GM19240 (cell line): ENCODE measurements around the gene TMEM185B.
"Not testable (repeated sequence)": the region's sequence is repeated elsewhere in the genome, so short reads cannot be mapped to it uniquely, and the experiment has no call there.

Experiments
- DNase-seq: peaks from one replicate; pipeline ENCODE4 v3.0.0; 2011; ENCODE audit warnings: low spot score; ENCODE audit not compliant: insufficient read length

The TMEM185B gene

GRCh38 chr2:120223034-120223912 lies at the start of gene TMEM185B:
TSS of gene TMEM185B (minus strand) at chr2:120223400. CDS start at chr2:120222976, 424 bp downstream.
- DNase-seq = peak; percentile 86

- DNase-seq = no peak
Measured at GRCh38 chr2:120271711-120272379, 48.6 kb upstream of the TMEM185B start.

GRCh38 chr2:120269816-120270215 lies 46.6 kb upstream of the TMEM185B start:
- DNase-seq = no peak

- DNase-seq = no peak
Measured at GRCh38 chr2:120269076-120269744, 46.0 kb upstream of the TMEM185B start.

DNA sequence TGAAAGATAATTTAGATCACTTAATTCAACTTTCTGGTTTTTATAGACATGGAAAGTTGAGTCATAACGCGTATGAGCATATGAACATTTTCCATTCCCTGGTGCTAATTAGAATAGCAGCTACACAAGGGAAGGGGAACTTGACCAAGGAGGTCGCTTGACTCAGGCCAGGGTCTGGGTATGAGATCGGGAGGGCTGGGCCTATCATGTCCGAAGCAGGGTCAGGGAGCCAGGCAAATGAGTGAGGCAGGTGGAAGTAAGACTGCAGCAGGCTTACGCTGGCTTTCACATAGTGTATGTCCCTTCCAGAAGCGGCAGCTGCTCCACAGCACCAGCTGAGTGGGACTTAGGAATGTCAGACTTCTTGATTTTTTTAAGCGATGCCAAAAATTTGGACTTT lies 44.1 kb upstream of the TMEM185B start:
- DNase-seq = no peak

DNA sequence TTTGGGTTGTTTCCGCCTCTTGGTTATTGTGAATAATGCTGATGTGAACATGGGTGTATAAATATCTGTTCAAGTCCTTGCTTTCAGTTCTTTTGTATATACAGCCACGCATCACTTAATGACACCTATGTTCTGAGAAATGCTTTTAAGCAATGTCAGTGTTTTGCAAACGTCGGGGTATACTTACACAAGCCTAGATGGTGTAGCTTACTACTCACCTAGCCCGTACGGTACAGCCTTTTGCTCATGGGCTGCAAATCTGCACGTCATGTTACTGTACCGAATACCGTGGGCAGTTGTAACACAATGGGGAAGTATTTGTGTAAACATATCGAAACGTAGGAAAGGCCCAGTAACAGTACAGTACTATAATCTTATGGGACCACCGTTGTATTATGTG lies 41.8 kb upstream of the TMEM185B start:
- DNase-seq = no peak

DNA sequence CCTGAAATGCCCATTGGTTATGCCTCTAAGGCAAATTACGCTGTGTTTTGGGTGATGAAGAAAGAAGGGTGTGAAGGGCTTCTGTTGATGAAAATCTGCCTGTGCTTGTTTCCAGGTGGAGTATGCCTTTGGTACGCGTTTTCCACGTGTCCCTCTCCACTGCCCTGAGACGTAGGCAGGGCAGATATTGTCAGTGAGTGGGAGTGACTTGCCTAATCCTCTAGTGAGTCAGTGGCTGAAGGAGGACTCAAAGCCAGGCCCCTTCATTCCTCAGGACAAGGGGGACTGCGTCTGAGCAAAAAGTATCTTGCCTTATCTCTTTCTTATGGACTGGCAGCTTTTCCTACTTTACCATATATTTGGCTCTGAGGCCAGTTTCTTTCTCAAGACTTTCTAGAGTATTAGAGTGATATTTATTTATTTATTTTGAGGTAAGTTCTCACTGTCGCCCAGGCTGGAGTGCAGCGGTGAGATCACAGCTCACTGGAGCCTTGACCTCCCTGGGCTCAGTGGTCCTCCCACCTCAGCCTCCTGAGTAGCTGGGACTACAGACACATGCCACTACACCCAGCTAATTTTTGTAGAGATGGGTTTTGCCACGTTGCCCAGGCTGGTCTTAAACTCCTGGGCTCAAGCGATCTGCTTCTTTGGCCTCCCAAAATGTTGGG lies 39.7 kb upstream of the TMEM185B start:
- no peak for DNase-seq

DNA sequence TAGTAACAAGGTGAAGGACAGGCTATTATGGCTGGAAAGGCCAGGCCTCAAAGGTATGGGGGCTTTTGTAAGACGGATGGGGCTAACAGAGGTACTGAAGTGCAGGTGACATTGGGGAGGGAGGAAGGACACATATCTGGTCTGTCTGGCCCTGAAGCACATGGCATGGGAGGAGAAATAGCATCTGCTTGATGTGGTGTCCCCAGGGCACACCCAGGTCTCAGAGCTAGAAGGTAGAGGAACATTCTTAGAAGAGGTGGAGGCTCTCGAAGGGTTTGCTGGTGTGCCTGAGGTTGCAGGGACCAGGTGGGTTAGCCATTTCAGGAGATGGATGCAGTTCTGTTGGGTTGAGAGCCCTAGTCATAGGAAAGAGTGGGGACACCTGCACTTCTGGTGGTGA lies 39.0 kb upstream of the TMEM185B start:
- DNase-seq = no peak

DNA sequence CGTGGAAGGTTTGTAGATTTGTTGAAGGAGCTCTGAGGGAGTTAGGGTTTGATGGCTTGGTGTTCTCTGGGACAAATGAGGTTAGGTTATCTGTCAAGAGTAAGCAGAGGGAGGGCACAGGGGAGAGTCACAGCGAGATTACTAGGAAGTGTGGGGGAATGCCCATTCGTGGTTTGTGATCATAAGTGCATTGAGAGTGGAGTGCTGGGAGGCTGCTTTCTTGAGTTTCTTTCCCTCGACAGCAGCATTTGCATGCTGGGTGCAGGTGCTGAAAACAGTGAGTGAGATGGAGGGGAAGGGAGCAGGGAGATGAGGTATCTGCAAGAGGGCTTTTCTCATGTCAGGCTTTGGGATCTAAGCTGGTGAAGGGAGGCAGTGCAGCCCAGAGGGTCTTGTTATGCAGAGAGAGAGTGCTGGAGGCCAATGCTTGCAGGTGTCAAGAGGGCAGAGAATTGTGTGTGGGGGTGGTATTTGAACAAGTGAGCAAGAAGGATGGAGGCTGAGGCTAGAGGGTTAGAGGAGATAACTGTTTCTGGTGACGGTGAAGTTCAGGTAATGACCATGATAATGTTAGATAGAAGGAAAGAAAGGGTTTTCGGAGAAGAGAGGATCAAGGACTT lies 38.3 kb upstream of the TMEM185B start:
- peak; percentile 52 for DNase-seq

- DNase-seq = no peak
Measured at GRCh38 chr2:120260736-120261135, 37.5 kb upstream of the TMEM185B start.

- not testable (repeated sequence) for DNase-seq
Measured at GRCh38 chr2:120259939-120260338, 36.7 kb upstream of the TMEM185B start.

- no peak for DNase-seq
Measured at GRCh38 chr2:120258196-120258595, 35.0 kb upstream of the TMEM185B start.

GRCh38 chr2:120257522-120257921 lies 34.3 kb upstream of the TMEM185B start:
- no peak for DNase-seq

DNA sequence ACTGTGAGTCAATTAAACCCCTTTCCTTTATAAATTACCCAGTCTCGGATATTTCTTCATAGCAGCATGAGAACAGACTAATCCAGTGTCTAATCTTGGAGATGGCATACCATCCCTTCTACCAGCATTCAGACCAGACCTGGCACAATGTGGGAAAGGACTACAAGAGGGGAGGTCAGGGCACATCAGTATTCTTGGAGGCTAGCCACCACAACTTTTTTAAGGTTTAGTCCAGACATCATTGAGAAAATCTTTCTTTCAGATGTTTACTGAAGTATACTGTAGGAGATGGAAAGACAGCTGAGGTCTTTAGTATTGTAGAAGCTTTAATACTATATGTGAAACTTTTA lies 33.4 kb upstream of the TMEM185B start:
- no peak for DNase-seq

DNA sequence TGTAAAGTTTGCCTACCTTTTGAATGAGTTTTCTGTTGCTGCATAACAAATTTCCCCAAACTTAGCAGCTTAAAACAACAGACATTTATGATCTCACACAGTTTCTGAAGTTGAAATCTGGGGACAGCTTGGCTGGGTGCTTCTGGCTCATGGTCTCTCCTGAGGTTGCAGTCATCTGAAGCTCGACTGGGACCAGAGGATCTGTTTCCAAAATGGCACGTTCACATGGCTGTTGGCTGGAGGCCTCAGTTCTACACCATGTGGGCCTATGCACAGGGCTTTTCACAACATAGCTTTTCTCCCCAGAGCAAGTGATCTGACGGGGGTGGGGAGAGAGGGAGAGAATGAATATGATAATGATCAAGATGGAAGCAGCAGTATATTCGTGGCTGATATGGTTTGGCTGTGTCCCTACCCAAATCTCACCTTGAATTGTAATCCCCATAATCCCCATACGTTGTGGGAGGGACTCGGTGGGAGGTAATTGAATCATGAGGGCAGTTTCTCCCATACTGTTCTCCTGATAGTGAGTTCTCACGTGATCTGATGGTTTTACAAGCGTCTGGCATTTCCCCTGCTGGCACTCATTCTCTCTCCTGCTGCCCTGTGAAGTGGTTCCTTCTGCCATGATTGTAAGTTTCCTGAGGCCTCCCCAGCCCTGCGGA lies 32.9 kb upstream of the TMEM185B start:
- no peak for DNase-seq

- no peak for DNase-seq
Measured at GRCh38 chr2:120255071-120255470, 31.9 kb upstream of the TMEM185B start.

- DNase-seq = no peak
Measured at GRCh38 chr2:120254178-120254577, 31.0 kb upstream of the TMEM185B start.

DNA sequence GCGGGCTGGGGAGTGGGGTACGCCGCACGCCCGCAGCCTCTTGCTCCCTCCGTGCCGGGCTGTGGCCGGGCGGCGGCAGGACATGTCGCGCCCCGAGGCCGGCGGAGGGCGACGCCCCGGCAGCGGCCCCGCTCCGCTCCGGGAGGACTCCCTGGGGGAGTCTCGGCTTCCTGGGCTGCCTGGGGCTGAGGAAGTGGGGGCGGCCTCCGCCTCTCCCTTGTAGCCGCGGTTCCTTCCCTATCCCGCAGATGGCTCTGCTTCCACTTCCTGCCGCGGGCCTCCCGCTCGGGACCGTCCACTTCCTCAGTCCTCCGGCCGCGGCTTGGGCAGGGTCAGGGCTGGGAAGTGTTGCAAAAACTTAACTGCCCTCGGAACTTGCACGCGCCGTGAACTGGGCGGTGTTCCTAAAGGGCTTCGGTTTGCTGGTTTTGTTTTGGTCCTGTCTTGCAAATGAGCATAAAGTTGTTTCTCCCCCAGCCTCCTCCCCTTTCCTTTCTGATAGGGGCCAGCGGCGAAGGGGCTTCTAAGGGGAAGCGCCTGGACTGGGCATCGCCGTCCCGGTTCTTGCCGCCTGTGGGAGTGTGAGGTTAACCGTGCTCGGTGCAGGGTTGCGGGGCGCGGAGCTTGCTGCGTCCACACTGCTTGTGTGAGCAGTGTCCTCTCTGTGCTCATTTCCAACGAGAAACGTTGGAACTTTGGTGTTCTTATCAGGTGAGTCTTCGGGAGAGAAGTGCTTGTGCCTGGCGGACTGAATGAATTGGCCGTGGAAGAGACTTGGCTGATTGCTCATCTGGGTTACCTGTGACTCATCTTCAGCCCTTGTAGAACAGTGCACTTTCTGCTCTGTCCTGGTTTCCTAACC lies 30.1 kb upstream of the TMEM185B start:
- peak; percentile 47 for DNase-seq

- DNase-seq = peak; percentile 99
Measured at GRCh38 chr2:120252225-120253020, 29.2 kb upstream of the TMEM185B start, which contains the start of gene RALB. TSS of gene RALB (plus strand) at chr2:120252852. CDS start at chr2:120278665, 25,813 bp downstream.
